K562 (cell line): ENCODE results near the gene BCAP31. TPM values are rescaled to one million over a fixed set of nuclear protein-coding genes. Genes with fewer than 3 reads are reported as not detected.

ENCODE experiments used
- ATAC-seq: fragments of 200-7000 bp; cut with Tn5 transposase; 3 replicates; pipeline ENCODE4 v1.9.1; 2020; ENCODE audit warnings: moderate library complexity
- BruUV-seq: library from RNA; stranded (reverse); fragments of 400-500 nt; replicated peaks from 2 replicates; lab custom pipeline; 2021; lab: Mats Ljungman, UMichigan
- CTCF ChIA-PET: fragments of 300-600 bp; formaldehyde crosslinking; extraction: SDS; loops from one replicate; lab custom pipeline; 2021; ENCODE audit warnings: low intra/inter-chr PET ratio; lab: Yijun Ruan, JAX
- POLR2A ChIA-PET: fragments of 300-600, 350-650 bp; sonication (Branson Sonifier 250); formaldehyde crosslinking; extraction: SDS; loops from one replicate; lab custom pipeline; 2021; ENCODE audit warnings: antibody characterized with exemption, inconsistent platforms; lab: Yijun Ruan, JAX
- DNase-seq, 4 experiments: peaks; one replicate each; pipeline versions ENCODE4 v3.0.0 to v3.0.0-alpha.2; 2011 to 2018; ENCODE audit warnings: low spot score in 3 of 4, mixed read lengths in 3 of 4; ENCODE audit errors: extremely low read depth in 1 of 4
- FAIRE-seq: peaks from 2 replicates; lab custom pipeline; 2011; peaks lifted over from hg19 to GRCh38; lab: Jason Lieb, UNC
- H2AFZ ChIP-seq: 2 replicates; pipeline ENCODE4 v1.6.0; 2011; ENCODE audit warnings: low read depth, low read length, control low read depth, inconsistent platforms
- H3K27ac ChIP-seq: fragments of 200-600 bp; 3 replicates; pipeline ENCODE4 v1.8.0; 2011; ENCODE audit warnings: low read depth, mild to moderate bottlenecking, control low read depth, inconsistent platforms, low read length, moderate library complexity, mixed read lengths; ENCODE audit errors: extremely low read depth
- H3K27me3 ChIP-seq, 2 experiments: fragments of 300-600 bp in 1 of 2; 2 replicates in 1 of 2; 3 replicates in 1 of 2; pipeline versions ENCODE4 v1.6.0 to v1.8.0; 2011; ENCODE audit warnings: inconsistent platforms in 2 of 2, low read length in 2 of 2, mild to moderate bottlenecking in 1 of 2, mixed read lengths in 1 of 2, moderate library complexity in 1 of 2; ENCODE audit not compliant: control insufficient read depth in 2 of 2, insufficient read depth in 2 of 2
- H3K36me3 ChIP-seq: fragments of 300-600 bp; 3 replicates; pipeline ENCODE4 v1.8.0; 2011; ENCODE audit warnings: mild to moderate bottlenecking, low read length, inconsistent platforms; ENCODE audit not compliant: control insufficient read depth, insufficient read depth
- H3K4me1 ChIP-seq, 2 experiments: fragments of 200-600 bp in 1 of 2; replicated peaks in 1 of 2; 2 replicates in 1 of 2; 3 replicates in 1 of 2; pipeline versions ENCODE4 v1.5.1 to v1.8.0; 2011; ENCODE audit warnings: inconsistent platforms in 2 of 2, low read length in 2 of 2, mild to moderate bottlenecking in 1 of 2, mixed read lengths in 1 of 2, moderate library complexity in 1 of 2; ENCODE audit not compliant: control insufficient read depth in 2 of 2, insufficient read depth in 2 of 2
- H3K4me2 ChIP-seq: 2 replicates; pipeline ENCODE4 v1.6.1; 2011; ENCODE audit warnings: low read length, control low read depth, inconsistent platforms, mixed read lengths; ENCODE audit not compliant: insufficient read depth
- H3K4me3 ChIP-seq: fragments of 200-600 bp; sonication (generic), shearing (Covaris generic); 2 replicates; pipeline ENCODE4 v1.5.1; 2016; ENCODE audit warnings: control low read depth, inconsistent platforms
- H3K79me2 ChIP-seq: fragments of 200-600 bp; 3 replicates; pipeline ENCODE4 v1.8.0; 2011; ENCODE audit warnings: low read length, inconsistent platforms; ENCODE audit not compliant: control insufficient read depth, insufficient read depth
- H3K9ac ChIP-seq, 2 experiments: 2 replicates each; pipeline versions ENCODE4 v1.6.0 to v1.6.1; 2011; ENCODE audit warnings: low read depth in 2 of 2, low read length in 2 of 2, control low read depth in 1 of 2, inconsistent platforms in 1 of 2, mild to moderate bottlenecking in 1 of 2, mixed read lengths in 1 of 2; ENCODE audit not compliant: insufficient read depth in 1 of 2
- H3K9me1 ChIP-seq: one replicate; pipeline ENCODE4 v1.6.0; 2011; ENCODE audit warnings: inconsistent platforms, mild to moderate bottlenecking, low read length, moderate library complexity; ENCODE audit not compliant: control insufficient read depth, insufficient read depth
- H3K9me3 ChIP-seq: replicated peaks from 2 replicates; pipeline ENCODE4 v1.5.1; 2011; ENCODE audit warnings: low read depth, low read length, inconsistent platforms; ENCODE audit not compliant: control insufficient read depth, insufficient read depth
- H4K20me1 ChIP-seq: replicated peaks from 2 replicates; pipeline ENCODE4 v1.6.1; 2011; ENCODE audit warnings: low read length, inconsistent platforms, mixed read lengths; ENCODE audit not compliant: control insufficient read depth, insufficient read depth
- BCOR ChIP-seq: fragments of 450-650 bp; IDR thresholded peaks from 2 replicates; pipeline ENCODE4 v1.6.1; 2016
- CAMTA2 ChIP-seq: fragments of 250-450 bp; sonication (Bioruptor Pico); conservative IDR thresholded peaks from 2 replicates; pipeline ENCODE4 v1.5.1; 2022
- DIDO1 ChIP-seq: fragments of 450-650 bp; IDR thresholded peaks from 2 replicates; pipeline ENCODE4 v1.6.1; 2016; ENCODE audit warnings: low read depth, missing biosample characterization, missing genetic modification characterization
- FOXM1 ChIP-seq, 2 experiments: fragments of 450-650 bp in 1 of 2; sonication (generic) in 1 of 2; formaldehyde crosslinking in 1 of 2; IDR thresholded peaks; 2 replicates each; pipeline versions ENCODE4 v1.6.1 to v1.9.0; 2017 to 2022; ENCODE audit warnings: low read depth in 2 of 2, mild to moderate bottlenecking in 2 of 2, missing genetic modification reagents in 1 of 2, moderate library complexity in 1 of 2
- HDAC1 ChIP-seq, 2 experiments: fragments of 450-650 bp; IDR thresholded peaks; 2 replicates each; pipeline ENCODE4 v1.6.1; 2016 to 2017; ENCODE audit warnings: inconsistent platforms in 1 of 2, mild to moderate bottlenecking in 1 of 2, moderate library complexity in 1 of 2
- JUN ChIP-seq, 2 experiments: sonication (generic) in 1 of 2; formaldehyde crosslinking in 1 of 2; IDR thresholded peaks; 2 replicates each; pipeline versions ENCODE4 v1.6.1 to v1.8.0; 2012 to 2022; ENCODE audit warnings: borderline replicate concordance in 2 of 2, mild to moderate bottlenecking in 2 of 2, improper control_type of control experiment in 1 of 2, low read depth in 1 of 2, low read length in 1 of 2, missing genetic modification reagents in 1 of 2
- KDM5B ChIP-seq: fragments of 200-600 bp; sonication (generic); IDR thresholded peaks from 2 replicates; pipeline ENCODE4 v1.6.1; 2012; ENCODE audit warnings: low read depth, mild to moderate bottlenecking, moderate library complexity, low read length, control low read depth, inconsistent platforms; ENCODE audit not compliant: insufficient replicate concordance
- LEF1 ChIP-seq: fragments of 450-650 bp; IDR thresholded peaks from 2 replicates; pipeline ENCODE4 v1.6.1; 2016; ENCODE audit warnings: mild to moderate bottlenecking
- PHF8 ChIP-seq: fragments of 200-600 bp; sonication (generic); IDR thresholded peaks from 2 replicates; pipeline ENCODE4 v1.6.1; 2012; ENCODE audit warnings: mixed run types, mild to moderate bottlenecking, inconsistent platforms, low read length, moderate library complexity, borderline replicate concordance
- POLR2A ChIP-seq: fragments of 450-650 bp; conservative IDR thresholded peaks from 2 replicates; pipeline ENCODE4 v1.6.1; 2016
- RCOR1 ChIP-seq, 2 experiments: IDR thresholded peaks; 2 replicates each; pipeline ENCODE4 v1.6.1; 2012; ENCODE audit warnings: low read depth in 2 of 2, low read length in 2 of 2, borderline replicate concordance in 1 of 2, improper control_type of control experiment in 1 of 2
- SLC30A9 ChIP-seq: fragments of 250-450 bp; sonication (Bioruptor Pico); IDR thresholded peaks from 2 replicates; pipeline ENCODE4 v1.8.0; 2022; ENCODE audit warnings: mild to moderate bottlenecking, moderate library complexity
- TAL1 ChIP-seq: fragments of 450-650 bp; IDR thresholded peaks from 2 replicates; pipeline ENCODE4 v1.6.1; 2016; ENCODE audit warnings: mild to moderate bottlenecking
- YY1 ChIP-seq, 3 experiments: IDR thresholded peaks; 2 replicates each; pipeline ENCODE4 v1.6.1; 2011; ENCODE audit warnings: low read length in 2 of 3, mild to moderate bottlenecking in 2 of 3, moderate library complexity in 2 of 3, borderline replicate concordance in 1 of 3, control low read depth in 1 of 3, low read depth in 1 of 3; ENCODE audit not compliant: insufficient read depth in 3 of 3, insufficient replicate concordance in 2 of 3, control insufficient read depth in 1 of 3, insufficient read length in 1 of 3; ENCODE audit errors: extremely low read depth in 1 of 3
- ZFX ChIP-seq: sonication (generic); formaldehyde crosslinking; IDR thresholded peaks from 2 replicates; pipeline ENCODE4 v1.8.0; 2022; ENCODE audit warnings: mild to moderate bottlenecking, missing genetic modification reagents, moderate library complexity
- WGBS: fragments of 100-300 bp; shearing (Covaris generic); methylation state at CpG from one replicate; pipeline ENCODE4 v1.1.6; 2016; ENCODE audit warnings: low coverage, mixed read lengths; ENCODE audit not compliant: insufficient coverage; ENCODE audit errors: missing lambda C conversion rate; 5-methylcytosine and 5-hydroxymethylcytosine counted together
- in situ Hi-C: fragments of 300-500 bp; cut with MboI; formaldehyde crosslinking; loops from 4 replicates; pipeline ENCODE4 v1.15.0; 2018; ENCODE audit warnings: inconsistent platforms, mixed read lengths
- intact Hi-C: fragments of 100-400 bp; cut with micrococcal nuclease; formaldehyde crosslinking; loops from 2 replicates; pipeline ENCODE4 v1.14.2; 2022
- polyA plus RNA-seq, 8 experiments: library from polyadenylated mRNA; depleted of rRNA in 4 of 8; stranded (reverse) in 5 of 8; unstranded in 3 of 8; fragments of >200 nt; fragmentation: Nextera tagmentation in 2 of 8; fragmentation: Illumina TruSeq in 1 of 8; extraction: Ambion mirVana in 2 of 8; extraction: Trizol in 1 of 8; gene quantifications; 2 replicates each; pipeline versions ENCODE4 v1.2.1 to v1.2.3, GENCODE V29; 2011 to 2014; ENCODE audit warnings: inconsistent platforms in 1 of 8, missing spikeins in 1 of 8
- total RNA-seq, 7 experiments: library from RNA; depleted of rRNA in 6 of 7; stranded (reverse); fragments of >200 nt in 6 of 7; fragmentation: Illumina TruSeq in 2 of 7; extraction: Trizol in 2 of 7; gene quantifications; 2 replicates each; pipeline versions ENCODE4 v1.2.1 to v1.2.3, GENCODE V29; 2011 to 2021; ENCODE audit warnings: low replicate concordance in 1 of 7
- TF ChIP-seq, protein P1 (sequence below): fragments of 200-800 bp; sonication (Bioruptor generic); IDR thresholded peaks from 2 replicates; pipeline ENCODE4 v1.6.1; 2017; ENCODE audit warnings: missing genetic modification characterization, missing compliant biosample characterization
- TF ChIP-seq, protein P2 (sequence below): fragments of 450-650 bp; formaldehyde crosslinking; IDR thresholded peaks from 2 replicates; pipeline ENCODE4 v1.4.0; 2020; ENCODE audit warnings: mild to moderate bottlenecking, moderate library complexity
- TF ChIP-seq, protein P3 (sequence below): sonication (generic); formaldehyde crosslinking; IDR thresholded peaks from 2 replicates; pipeline ENCODE4 v1.8.0; 2022; ENCODE audit warnings: mild to moderate bottlenecking, missing genetic modification reagents

Gene BCAP31
- total and polyA plus RNA-seq, 9 of the 15 experiments (the other 6 are each of a cell fraction or from before 2014, with no cell fraction given), result 156 to 683 (median 188) TPM

DNA sequence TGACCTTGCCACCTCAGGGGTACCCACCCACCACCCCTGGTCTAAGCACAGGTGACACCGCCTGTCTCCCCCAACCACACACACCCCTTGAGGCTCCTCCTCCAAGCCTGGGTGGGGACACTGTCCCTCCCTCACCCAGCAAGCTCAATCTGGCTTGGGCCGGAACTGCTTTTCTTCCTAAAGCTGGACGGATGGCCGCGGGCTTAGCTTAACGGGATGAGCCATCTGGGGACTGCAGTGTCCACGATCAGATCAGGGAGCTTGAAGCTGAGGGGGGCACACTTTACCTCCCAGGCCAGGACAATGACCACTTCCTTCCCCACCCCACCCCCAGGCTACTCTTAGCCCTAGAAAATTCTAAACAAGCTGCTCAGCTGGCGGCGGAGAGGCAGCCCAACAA, 37.5 kb downstream of the BCAP31 start:
- ChIA-PET CTCF (no interaction called here), POLR2A (interaction anchor here (0.9 to 1.0 kb wide), 3 partner anchors 22 to 861 kb away, joined by 3 read pairs; partner anchors contain the start of gene IKBKG)
- H4K20me1 ChIP-seq, result peaks cover 8% of the 10 kb centered on the region
- H3K27ac ChIP-seq, result peak overlapping the region; percentile 92
- H3K9ac ChIP-seq, result peak overlapping the region; percentile 71 to 86
- DNase-seq, result peak in 3 of 4 experiments; percentile 33 to 79 (median 48)
- in situ Hi-C loops (no loop called here), intact Hi-C loops (loop anchor here (1.0 kb wide), 1 partner anchor 10 kb away; no protein-coding TSS in a partner anchor)
- H3K9me3 ChIP-seq, result peaks cover 1% of the 10 kb centered on the region; the same call in 1 of the 2 replicates
- peak; percentile 83 for FAIRE-seq
- H3K36me3 ChIP-seq, result peaks cover 19% of the 10 kb centered on the region; the same call in 1 of the 3 replicates
- no TSS peak for BruUV-seq
- no peaks in the 10 kb centered on the region for H3K9me1 ChIP-seq
- no peaks in the 10 kb centered on the region for H3K27me3 ChIP-seq
- peaks cover 16 to 58% of the 10 kb centered on the region in 2 experiments; a peak in 4 of 5 replicates for H3K4me1 ChIP-seq
- peaks cover 32% of the 10 kb centered on the region for H3K79me2 ChIP-seq
- H3K4me2 ChIP-seq, result peak overlapping the region; percentile 78
- peak; percentile 79 for ATAC-seq
- H3K4me3 ChIP-seq, result peak overlapping the region; percentile 49
- WGBS, result 7% methylated on average over 5 of the region's 9 CpGs
- peak overlapping the region; percentile 79 for H2AFZ ChIP-seq
- TF ChIP-seq SLC30A9 (CRISPR knock-in tag), result no peak
- peak; percentile 29 for TF ChIP-seq KDM5B
- TF ChIP-seq FOXM1 (IDR thresholded peaks at IDR 0.05; ENCODE audit: low read depth), result 0 out of 2 replicates have a peak, but pooled peaks have one; percentile 16
- no peak for TF ChIP-seq FOXM1 (CRISPR knock-in tag; IDR thresholded peaks at IDR 0.05; ENCODE audit: low read depth)
- TF ChIP-seq JUN (IDR thresholded peaks at IDR 0.05; ENCODE audit: borderline replicate concordance, low read depth, low read length), result no peak
- TF ChIP-seq JUN (CRISPR knock-in tag; IDR thresholded peaks at IDR 0.05; ENCODE audit: borderline replicate concordance), result no peak
- peak; percentile 37; the same call in 1 of the 2 replicates for TF ChIP-seq ZFX
- 0 out of 4 replicates have a peak, but pooled peaks of 1 of the 2 experiments have one; percentile 3 for TF ChIP-seq HDAC1 (IDR thresholded peaks at IDR 0.05)
- peak; percentile 11; the same call in 1 of the 2 replicates for TF ChIP-seq TAL1
- TF ChIP-seq POLR2A, result peak; percentile 26; the same call in 1 of the 2 replicates
- TF ChIP-seq YY1 (IDR thresholded peaks at IDR 0.05; ENCODE audit: borderline replicate concordance in 1 of 3, control insufficient read depth in 1 of 3, extremely low read depth in 1 of 3, insufficient read depth in 3 of 3, insufficient read length in 1 of 3, insufficient replicate concordance in 2 of 3, low read depth in 1 of 3, low read length in 2 of 3), result peak in 1 of 3 experiments; percentile 27
- TF ChIP-seq RCOR1 (IDR thresholded peaks at IDR 0.05; ENCODE audit: borderline replicate concordance in 1 of 2, low read depth in 2 of 2, low read length in 2 of 2), result 0 out of 4 replicates have a peak, but pooled peaks of 1 of the 2 experiments have one; percentile 37
- TF ChIP-seq, protein P1, sequence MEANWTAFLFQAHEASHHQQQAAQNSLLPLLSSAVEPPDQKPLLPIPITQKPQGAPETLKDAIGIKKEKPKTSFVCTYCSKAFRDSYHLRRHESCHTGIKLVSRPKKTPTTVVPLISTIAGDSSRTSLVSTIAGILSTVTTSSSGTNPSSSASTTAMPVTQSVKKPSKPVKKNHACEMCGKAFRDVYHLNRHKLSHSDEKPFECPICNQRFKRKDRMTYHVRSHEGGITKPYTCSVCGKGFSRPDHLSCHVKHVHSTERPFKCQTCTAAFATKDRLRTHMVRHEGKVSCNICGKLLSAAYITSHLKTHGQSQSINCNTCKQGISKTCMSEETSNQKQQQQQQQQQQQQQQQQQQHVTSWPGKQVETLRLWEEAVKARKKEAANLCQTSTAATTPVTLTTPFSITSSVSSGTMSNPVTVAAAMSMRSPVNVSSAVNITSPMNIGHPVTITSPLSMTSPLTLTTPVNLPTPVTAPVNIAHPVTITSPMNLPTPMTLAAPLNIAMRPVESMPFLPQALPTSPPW (CRISPR knock-in tag), result peak; percentile 54; the same call in 1 of the 2 replicates
- TF ChIP-seq, protein P2, sequence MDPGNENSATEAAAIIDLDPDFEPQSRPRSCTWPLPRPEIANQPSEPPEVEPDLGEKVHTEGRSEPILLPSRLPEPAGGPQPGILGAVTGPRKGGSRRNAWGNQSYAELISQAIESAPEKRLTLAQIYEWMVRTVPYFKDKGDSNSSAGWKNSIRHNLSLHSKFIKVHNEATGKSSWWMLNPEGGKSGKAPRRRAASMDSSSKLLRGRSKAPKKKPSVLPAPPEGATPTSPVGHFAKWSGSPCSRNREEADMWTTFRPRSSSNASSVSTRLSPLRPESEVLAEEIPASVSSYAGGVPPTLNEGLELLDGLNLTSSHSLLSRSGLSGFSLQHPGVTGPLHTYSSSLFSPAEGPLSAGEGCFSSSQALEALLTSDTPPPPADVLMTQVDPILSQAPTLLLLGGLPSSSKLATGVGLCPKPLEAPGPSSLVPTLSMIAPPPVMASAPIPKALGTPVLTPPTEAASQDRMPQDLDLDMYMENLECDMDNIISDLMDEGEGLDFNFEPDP, result no peak
- peak; percentile 32; the same call in 1 of the 2 replicates for TF ChIP-seq BCOR
- TF ChIP-seq DIDO1 (tag), result no peak
- TF ChIP-seq, protein P3, sequence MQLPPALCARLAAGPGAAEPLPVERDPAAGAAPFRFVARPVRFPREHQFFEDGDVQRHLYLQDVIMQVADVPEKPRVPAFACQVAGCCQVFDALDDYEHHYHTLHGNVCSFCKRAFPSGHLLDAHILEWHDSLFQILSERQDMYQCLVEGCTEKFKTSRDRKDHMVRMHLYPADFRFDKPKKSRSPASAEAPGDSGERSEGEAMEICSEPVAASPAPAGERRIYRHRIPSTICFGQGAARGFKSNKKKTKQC (CRISPR knock-in tag), result no peak
- peak; percentile 27; the same call in 1 of the 2 replicates for TF ChIP-seq PHF8
- TF ChIP-seq LEF1, result peak; percentile 38; the same call in 1 of the 2 replicates
- TF ChIP-seq CAMTA2, result no peak
